ENCODE data around the gene CSTF2.

- TF ChIP-seq CTCF (optimal IDR thresholded peaks at IDR 0.05 in 1 of 3, IDR thresholded peaks at IDR 0.05 in 1 of 3, conservative IDR thresholded peaks at IDR 0.05 in 1 of 3; ENCODE audit: extremely low read depth in 1 of 3, insufficient read depth in 2 of 3, low read length in 3 of 3) (no peak), EZH2 (IDR thresholded peaks at IDR 0.05; ENCODE audit: low read length) (no peak)
Observed at GRCh38 chrX:100871594-100872560, 51.7 kb downstream of the CSTF2 start.

Measured in keratinocyte (primary cell).